NCI-H2107 treated with DMSO at 0.1 percent for 48 hours (cell line): ENCODE results near the gene NIM1K.
"Not testable (repeated sequence)": the region's sequence is repeated elsewhere in the genome, so short reads cannot be mapped to it uniquely, and the experiment has no call there.

Experiments used
- DNase-seq: peaks from one replicate; lab custom pipeline; 2025; ENCODE audit not compliant: unreplicated experiment; lab: John Stamatoyannopoulos, UW

Gene NIM1K

GRCh38 chr5:43183101-43183500, 8.9 kb upstream of the NIM1K start:
- not testable (repeated sequence) for DNase-seq

- DNase-seq = no peak
These were observed 1.0 kb upstream of the NIM1K start for GRCh38 chr5:43190755-43191603.

- DNase-seq = no peak
These were observed 644 bp downstream of the NIM1K start for GRCh38 chr5:43192558-43193180.

GRCh38 chr5:43193181-43193893, 1.3 kb downstream of the NIM1K start:
- no peak for DNase-seq

GRCh38 chr5:43193894-43194265, 1.9 kb downstream of the NIM1K start:
- no peak for DNase-seq

- no peak for DNase-seq
These were observed 3.7 kb downstream of the NIM1K start for GRCh38 chr5:43195670-43196265.

- no peak for DNase-seq
These were observed 5.5 kb downstream of the NIM1K start for GRCh38 chr5:43197535-43197934.

- DNase-seq = not testable (repeated sequence)
These were observed 9.4 kb downstream of the NIM1K start for GRCh38 chr5:43201442-43201841.

- no peak for DNase-seq
These were observed 10.4 kb downstream of the NIM1K start for GRCh38 chr5:43202380-43202779.

GRCh38 chr5:43203373-43203772, 11.3 kb downstream of the NIM1K start:
- no peak for DNase-seq

GRCh38 chr5:43204958-43205357, 12.9 kb downstream of the NIM1K start:
- no peak for DNase-seq

GRCh38 chr5:43207601-43208000, 15.6 kb downstream of the NIM1K start:
- no peak for DNase-seq

- no peak for DNase-seq
These were observed 16.6 kb downstream of the NIM1K start for GRCh38 chr5:43208658-43209057.

GRCh38 chr5:43209060-43209459, 17.0 kb downstream of the NIM1K start:
- no peak for DNase-seq

- no peak for DNase-seq
These were observed 17.8 kb downstream of the NIM1K start for GRCh38 chr5:43209833-43210232.

- no peak for DNase-seq
These were observed 18.5 kb downstream of the NIM1K start for GRCh38 chr5:43210570-43210969.

GRCh38 chr5:43213951-43214350, 21.9 kb downstream of the NIM1K start:
- no peak for DNase-seq

GRCh38 chr5:43215073-43215631, 23.1 kb downstream of the NIM1K start:
- peak; percentile 77 for DNase-seq

GRCh38 chr5:43216941-43217340, 24.9 kb downstream of the NIM1K start:
- DNase-seq = no peak

GRCh38 chr5:43219120-43219519, 27.1 kb downstream of the NIM1K start:
- DNase-seq = no peak

GRCh38 chr5:43221502-43221901, 29.5 kb downstream of the NIM1K start:
- DNase-seq = no peak
